ENCODE measurements around the gene GRM8. TPM values are rescaled to one million over a fixed set of nuclear protein-coding genes. Genes with fewer than 3 reads are reported as not detected.

GRM8 gene
- total RNA-seq, 1 experiment from 2014 or later: not detected

DNA sequence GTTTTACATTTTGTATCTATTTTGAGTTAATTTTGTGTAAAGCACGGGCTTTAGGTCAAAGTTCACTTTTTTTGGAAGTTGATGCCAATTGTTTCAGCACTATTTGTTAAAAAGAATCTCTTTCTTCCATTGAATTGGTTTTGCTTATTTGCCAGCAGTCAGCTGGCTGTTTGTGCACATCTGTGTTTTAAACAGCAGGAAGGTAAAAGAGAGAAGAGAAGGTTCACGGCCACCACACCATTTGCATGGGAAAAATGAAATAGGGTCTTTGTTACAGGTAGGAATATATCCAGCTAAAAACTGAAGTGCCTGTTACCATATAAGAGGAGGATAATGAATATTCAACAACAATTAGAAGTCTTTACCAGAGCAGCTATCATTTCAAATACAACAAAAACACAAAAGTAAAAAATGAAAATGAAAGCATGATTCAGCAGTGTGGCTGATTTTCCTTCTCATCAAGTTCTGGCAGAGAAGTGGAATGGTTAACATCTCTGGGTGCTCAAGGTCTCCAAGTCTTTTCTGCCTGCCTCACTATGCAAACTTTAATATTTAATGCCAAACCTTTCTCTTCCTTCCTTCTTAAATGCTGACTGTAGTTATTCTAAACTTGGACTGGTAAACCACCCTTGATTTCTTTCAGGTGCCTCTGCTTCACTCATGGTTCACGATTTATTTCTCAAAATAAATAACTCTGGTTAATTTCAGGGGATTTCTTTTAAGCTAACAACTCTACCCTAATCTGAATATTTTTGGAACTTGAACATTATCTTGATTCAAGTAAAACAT lies 841.5 kb downstream of the GRM8 start:
- Histone ChIP-seq H3K4me1 (no peaks in the 10 kb centered on the region), H3K27me3 (replicated peaks; ENCODE audit: control insufficient read depth, insufficient read depth, low read length) (no peaks in the 10 kb centered on the region), H3K36me3 (ENCODE audit: control insufficient read depth, insufficient read depth, low read length) (no peaks in the 10 kb centered on the region), H3K9me3 (no peaks in the 10 kb centered on the region), H3K4me3 (ENCODE audit: low read depth, low read length) (no peak overlapping the region)
- H3K9me3 Mint-ChIP-seq (ENCODE audit: unreplicated experiment): no peaks in the 10 kb centered on the region
- TF ChIP-seq, protein P1, sequence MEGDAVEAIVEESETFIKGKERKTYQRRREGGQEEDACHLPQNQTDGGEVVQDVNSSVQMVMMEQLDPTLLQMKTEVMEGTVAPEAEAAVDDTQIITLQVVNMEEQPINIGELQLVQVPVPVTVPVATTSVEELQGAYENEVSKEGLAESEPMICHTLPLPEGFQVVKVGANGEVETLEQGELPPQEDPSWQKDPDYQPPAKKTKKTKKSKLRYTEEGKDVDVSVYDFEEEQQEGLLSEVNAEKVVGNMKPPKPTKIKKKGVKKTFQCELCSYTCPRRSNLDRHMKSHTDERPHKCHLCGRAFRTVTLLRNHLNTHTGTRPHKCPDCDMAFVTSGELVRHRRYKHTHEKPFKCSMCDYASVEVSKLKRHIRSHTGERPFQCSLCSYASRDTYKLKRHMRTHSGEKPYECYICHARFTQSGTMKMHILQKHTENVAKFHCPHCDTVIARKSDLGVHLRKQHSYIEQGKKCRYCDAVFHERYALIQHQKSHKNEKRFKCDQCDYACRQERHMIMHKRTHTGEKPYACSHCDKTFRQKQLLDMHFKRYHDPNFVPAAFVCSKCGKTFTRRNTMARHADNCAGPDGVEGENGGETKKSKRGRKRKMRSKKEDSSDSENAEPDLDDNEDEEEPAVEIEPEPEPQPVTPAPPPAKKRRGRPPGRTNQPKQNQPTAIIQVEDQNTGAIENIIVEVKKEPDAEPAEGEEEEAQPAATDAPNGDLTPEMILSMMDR (IDR thresholded peaks at IDR 0.05; ENCODE audit: insufficient read depth in 1 of 2, low read depth in 1 of 2, low read length in 1 of 2, severe bottlenecking in 1 of 2, unreplicated experiment in 1 of 2): no peak
- H3K4me3 Mint-ChIP-seq (ENCODE audit: unreplicated experiment): no peak overlapping the region
- no TSS peak for BruUV-seq (replicated peaks)
- intact Hi-C loops (cut with micrococcal nuclease; ENCODE audit: unreplicated experiment): no loop called here
- ChIA-PET CTCF (no interaction called here), POLR2A (no interaction called here)
- H3K27me3 Mint-ChIP-seq (ENCODE audit: insufficient read depth, unreplicated experiment): no peaks in the 10 kb centered on the region
- H3K27ac Mint-ChIP-seq (ENCODE audit: unreplicated experiment): no peak overlapping the region
- H3K36me3 Mint-ChIP-seq (ENCODE audit: insufficient read depth, unreplicated experiment): no peaks in the 10 kb centered on the region
- no peaks in the 10 kb centered on the region for H3K4me1 Mint-ChIP-seq (ENCODE audit: low read depth, unreplicated experiment)
- DNase-seq: no peak

DNA sequence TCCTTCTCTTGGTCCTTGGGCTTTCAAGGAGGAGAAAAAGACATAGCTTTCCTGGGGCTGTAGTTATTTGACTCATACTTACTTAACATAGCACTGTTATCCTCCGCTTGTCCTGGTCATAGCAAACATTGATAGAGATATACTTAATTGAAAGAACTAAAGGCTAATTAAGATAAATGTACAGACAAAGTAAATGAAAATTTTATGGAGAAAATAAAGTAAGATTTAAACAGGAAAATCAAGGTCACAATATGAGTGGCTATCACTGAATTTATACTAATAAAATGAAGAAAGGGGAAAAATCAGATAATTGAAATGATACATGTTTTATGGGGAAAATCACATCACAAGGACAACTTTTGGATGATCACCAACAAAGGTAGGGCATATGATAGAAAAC lies 849.7 kb downstream of the GRM8 start:
- no TSS peak for BruUV-seq (replicated peaks)
- Mint-ChIP-seq H3K4me1 (ENCODE audit: low read depth, unreplicated experiment) (no peaks in the 10 kb centered on the region), H3K27ac (ENCODE audit: unreplicated experiment) (no peak overlapping the region), H3K4me3 (ENCODE audit: unreplicated experiment) (no peak overlapping the region), H3K27me3 (ENCODE audit: insufficient read depth, unreplicated experiment) (peaks cover 4% of the 10 kb centered on the region), H3K9me3 (ENCODE audit: unreplicated experiment) (no peaks in the 10 kb centered on the region), H3K36me3 (ENCODE audit: insufficient read depth, unreplicated experiment) (no peaks in the 10 kb centered on the region)
- POLR2A ChIA-PET: no interaction called here
- H3K4me3 ChIP-seq (ENCODE audit: low read depth, low read length): no peak overlapping the region
- no peaks in the 10 kb centered on the region for H3K27me3 ChIP-seq (replicated peaks; ENCODE audit: control insufficient read depth, insufficient read depth, low read length)
- TF ChIP-seq, protein P1 (IDR thresholded peaks at IDR 0.05; ENCODE audit: insufficient read depth in 1 of 2, low read depth in 1 of 2, low read length in 1 of 2, severe bottlenecking in 1 of 2, unreplicated experiment in 1 of 2): no peak
- no peaks in the 10 kb centered on the region for H3K36me3 ChIP-seq (ENCODE audit: control insufficient read depth, insufficient read depth, low read length)
- no peaks in the 10 kb centered on the region for H3K9me3 ChIP-seq
- intact Hi-C loops (cut with micrococcal nuclease; ENCODE audit: unreplicated experiment): no loop called here
- CTCF ChIA-PET: no interaction called here
- no peak for DNase-seq
- H3K4me1 ChIP-seq: no peaks in the 10 kb centered on the region

DNA sequence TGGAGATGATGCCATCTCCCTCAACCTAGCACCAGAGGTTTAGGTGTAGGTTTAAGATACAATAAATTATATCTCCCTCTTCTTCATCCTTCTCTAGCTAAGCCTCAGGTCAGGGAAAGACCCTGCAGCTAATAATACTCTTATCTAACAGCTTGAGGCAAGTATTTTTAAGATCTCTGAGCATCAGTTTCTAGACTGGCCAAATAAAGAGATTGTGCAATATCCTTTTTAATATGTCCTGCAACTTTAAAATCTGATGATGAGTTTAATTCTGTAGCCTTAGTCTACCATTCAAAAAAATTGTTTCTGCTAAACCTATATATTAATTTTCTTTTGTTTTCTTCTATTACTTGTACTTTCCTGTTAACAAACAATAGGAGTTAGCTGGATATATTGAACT lies 850.8 kb downstream of the GRM8 start:
- DNase-seq: no peak
- Histone ChIP-seq H3K9me3 (no peaks in the 10 kb centered on the region), H3K4me1 (no peaks in the 10 kb centered on the region), H3K4me3 (ENCODE audit: low read depth, low read length) (no peak overlapping the region), H3K27me3 (replicated peaks; ENCODE audit: control insufficient read depth, insufficient read depth, low read length) (no peaks in the 10 kb centered on the region), H3K36me3 (ENCODE audit: control insufficient read depth, insufficient read depth, low read length) (no peaks in the 10 kb centered on the region)
- Mint-ChIP-seq H3K27me3 (ENCODE audit: insufficient read depth, unreplicated experiment) (peaks cover 4% of the 10 kb centered on the region), H3K27ac (ENCODE audit: unreplicated experiment) (no peak overlapping the region), H3K36me3 (ENCODE audit: insufficient read depth, unreplicated experiment) (no peaks in the 10 kb centered on the region), H3K4me3 (ENCODE audit: unreplicated experiment) (no peak overlapping the region), H3K9me3 (ENCODE audit: unreplicated experiment) (no peaks in the 10 kb centered on the region), H3K4me1 (ENCODE audit: low read depth, unreplicated experiment) (no peaks in the 10 kb centered on the region)
- intact Hi-C loops (cut with micrococcal nuclease; ENCODE audit: unreplicated experiment): no loop called here
- POLR2A ChIA-PET: no interaction called here
- no TSS peak for BruUV-seq (replicated peaks)
- CTCF ChIA-PET: no interaction called here
- TF ChIP-seq, protein P1 (IDR thresholded peaks at IDR 0.05; ENCODE audit: insufficient read depth in 1 of 2, low read depth in 1 of 2, low read length in 1 of 2, severe bottlenecking in 1 of 2, unreplicated experiment in 1 of 2): no peak

Measured in Caco-2 (cell line).